ENCODE results near the gene ODC1. TPM values are rescaled to one million over a fixed set of nuclear protein-coding genes. Genes with fewer than 3 reads are reported as not detected.

The ODC1 gene
- 209 and 281 TPM in 2 replicates for total RNA-seq

GRCh38 chr2:10447895-10448575, at the start of gene ODC1:
ODC1 (minus strand) TSS chr2:10448327; CDS start chr2:10445032, 3,295 bp downstream.

Other genes with a start within 250 kb of the ODC1 start
- 62.0 and 74.1 TPM in 2 replicates for gene HPCAL1, start 145.4 kb downstream of the ODC1 start, total RNA-seq
- gene NOL10, start 241.6 kb upstream of the ODC1 start, total RNA-seq = 27.5 and 38.7 TPM in 2 replicates